CD4-positive, alpha-beta T cell treated with Interleukin-1 beta for 1 hour (primary cell): ENCODE results near the gene HCRT.
A peak's percentile ranks its signal among the peaks of the same experiment; 100 is the strongest.
"Not testable (repeated sequence)": the region's sequence is repeated elsewhere in the genome, so short reads cannot be mapped to it uniquely, and the experiment has no call there.

Experiments used
- DNase-seq, 2 donors: peaks; one replicate each; pipeline ENCODE4 v3.0.0-alpha.2; 2020 to 2022

Gene HCRT

GRCh38 chr17:42179335-42179734 is 5.9 kb downstream of the HCRT start:
- no peak for DNase-seq

- DNase-seq, result peak; percentile 37 to 68
These were observed 6.4 kb downstream of the HCRT start for GRCh38 chr17:42178817-42179216.

- no peak for DNase-seq
These were observed 7.6 kb downstream of the HCRT start for GRCh38 chr17:42177684-42178083.

- no peak for DNase-seq
These were observed 11.0 kb downstream of the HCRT start for GRCh38 chr17:42174126-42174783.

DNA sequence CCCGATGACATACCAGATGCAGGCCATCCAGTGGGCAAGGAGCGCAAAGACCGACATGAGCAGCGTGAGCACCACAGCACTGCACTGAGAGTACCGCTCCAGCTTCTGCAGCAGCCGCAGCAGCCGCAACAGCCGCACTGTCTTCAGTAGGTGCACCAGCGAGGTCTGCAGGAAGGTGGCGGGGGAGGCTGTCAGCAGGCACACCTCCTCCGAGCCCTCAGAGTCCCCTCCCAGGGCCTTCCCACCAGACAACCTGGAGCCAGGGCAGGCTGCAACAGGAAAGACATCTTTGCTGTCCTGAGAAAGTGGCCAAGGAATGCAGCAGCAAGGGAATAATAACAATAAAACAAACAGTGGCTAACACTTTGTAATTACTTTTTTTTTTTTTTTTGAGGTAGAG is 13.4 kb downstream of the HCRT start:
- DNase-seq, result no peak

DNA sequence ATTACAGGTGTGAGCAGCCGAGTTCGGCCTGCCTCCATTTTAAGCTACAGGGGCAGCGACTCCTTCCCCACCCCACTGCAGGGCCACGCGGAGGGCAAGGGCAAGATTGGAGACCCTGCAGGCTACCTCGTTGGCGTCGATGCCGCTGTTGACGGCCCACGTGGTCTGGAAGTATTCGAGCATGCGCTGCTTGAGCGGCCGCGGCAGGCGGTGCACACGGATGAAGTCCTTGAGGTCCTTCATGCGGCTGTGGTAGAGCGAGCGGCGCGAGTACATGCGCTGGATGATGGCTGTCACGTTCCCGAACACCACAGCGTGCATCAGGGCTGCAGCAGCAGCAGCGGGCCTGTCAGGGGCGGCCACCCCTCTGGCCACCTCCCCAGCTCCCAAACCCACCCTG is 15.9 kb downstream of the HCRT start:
- DNase-seq, result no peak

DNA sequence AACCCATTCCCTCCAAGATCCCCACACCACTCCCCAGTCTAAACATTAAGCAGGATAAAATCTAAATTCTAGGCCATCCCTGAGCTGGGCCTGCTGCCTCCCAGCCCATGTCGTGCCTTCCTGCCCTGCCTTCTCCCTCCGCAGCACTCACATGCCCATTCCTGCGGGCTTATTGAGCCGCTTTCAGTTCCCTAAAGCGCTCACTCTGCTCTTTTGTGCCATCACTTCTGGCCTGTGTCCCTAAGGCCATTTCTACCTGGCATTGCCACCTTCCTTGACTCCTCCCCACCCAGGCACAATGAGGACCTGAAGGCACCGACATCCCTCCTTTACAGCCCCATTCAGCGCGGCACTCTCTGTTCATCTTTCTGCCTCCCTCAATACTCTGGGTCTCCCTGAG is 17.4 kb downstream of the HCRT start:
- no peak for DNase-seq

DNA sequence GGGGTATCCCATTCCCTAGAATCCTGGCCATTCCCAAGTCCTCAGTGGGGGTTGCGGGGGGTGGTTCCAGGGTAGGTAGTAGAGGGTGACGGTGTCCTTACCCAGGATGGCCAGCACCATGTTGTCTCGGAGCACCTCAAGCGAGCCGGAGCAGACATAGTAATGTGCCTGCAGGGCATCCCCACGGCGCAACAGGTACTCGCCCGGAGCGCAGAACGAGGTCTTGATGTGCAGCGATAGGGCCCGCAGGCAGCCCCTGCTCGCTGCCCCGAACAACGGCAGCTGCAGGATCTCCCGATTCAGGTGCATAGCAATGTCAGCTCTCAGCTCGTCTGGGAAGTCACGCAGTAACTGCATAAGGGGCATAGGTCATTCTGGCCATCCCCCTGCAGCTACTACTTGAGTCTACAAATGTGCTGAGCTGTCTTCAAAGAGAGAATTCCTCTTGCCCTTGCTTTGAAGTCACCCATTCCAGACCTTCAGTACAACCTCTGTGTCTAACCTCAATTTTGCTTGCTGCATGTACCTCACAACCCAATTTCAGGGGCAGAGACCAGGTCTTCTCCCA is 19.0 kb downstream of the HCRT start:
- DNase-seq, result no peak

DNA sequence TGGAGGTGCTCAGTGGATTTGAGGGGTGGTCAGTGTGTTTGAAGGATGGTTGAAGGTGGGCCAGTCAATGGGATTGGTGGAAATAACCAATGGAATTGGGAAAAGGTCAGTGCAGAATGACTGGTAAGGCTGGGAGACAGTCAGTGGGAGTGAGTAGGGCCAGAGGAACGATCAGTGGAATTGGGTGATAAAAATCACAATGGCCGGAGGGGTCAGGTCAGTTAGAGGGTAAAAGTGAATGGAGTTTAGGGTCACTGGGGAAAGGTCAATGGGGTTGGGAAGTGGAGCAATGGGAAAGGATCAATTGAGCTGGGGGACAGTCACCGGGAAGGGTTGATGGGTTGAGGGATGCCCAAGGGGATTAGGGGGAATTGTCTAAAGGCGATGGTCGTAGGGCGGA is 19.5 kb downstream of the HCRT start:
- DNase-seq, result no peak

DNA sequence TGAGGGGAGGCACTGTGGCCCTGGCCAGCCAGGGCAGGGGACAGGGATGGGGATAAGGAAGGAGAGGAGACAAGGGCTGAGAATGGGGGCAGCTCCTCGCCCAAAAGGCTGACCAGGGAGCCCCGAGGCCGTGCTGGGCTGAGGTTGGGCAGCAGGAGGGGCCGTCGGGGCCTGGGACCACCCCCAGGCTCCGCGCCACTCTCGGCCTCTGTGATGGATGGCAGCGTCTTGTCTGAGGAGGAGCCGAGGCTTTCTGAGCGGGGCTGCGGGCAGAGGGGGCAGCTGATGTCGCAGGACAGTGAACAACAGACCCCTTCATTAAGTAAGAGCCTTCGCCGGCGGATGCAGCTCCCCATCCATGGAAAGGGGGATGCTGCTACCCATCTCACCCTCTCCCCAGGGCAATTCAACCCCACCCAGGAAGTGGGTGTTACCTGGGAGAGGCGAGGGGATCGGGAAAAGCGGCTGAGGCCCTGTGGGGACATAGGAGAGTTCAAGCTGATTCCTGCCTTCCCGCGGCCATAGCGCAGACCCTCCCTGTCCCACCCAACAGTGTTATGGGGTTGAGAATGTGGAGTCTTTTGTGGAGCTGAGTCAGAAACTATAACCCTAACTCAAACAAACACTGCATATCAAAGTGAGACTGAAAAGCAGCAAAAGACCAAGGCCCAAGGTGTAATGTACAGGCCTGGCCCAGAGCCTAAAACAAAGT is 21.4 kb downstream of the HCRT start:
- no peak for DNase-seq

GRCh38 chr17:42163113-42163512 is 22.1 kb downstream of the HCRT start:
- DNase-seq, result peak in 1 of 2 donors; percentile 30

DNA sequence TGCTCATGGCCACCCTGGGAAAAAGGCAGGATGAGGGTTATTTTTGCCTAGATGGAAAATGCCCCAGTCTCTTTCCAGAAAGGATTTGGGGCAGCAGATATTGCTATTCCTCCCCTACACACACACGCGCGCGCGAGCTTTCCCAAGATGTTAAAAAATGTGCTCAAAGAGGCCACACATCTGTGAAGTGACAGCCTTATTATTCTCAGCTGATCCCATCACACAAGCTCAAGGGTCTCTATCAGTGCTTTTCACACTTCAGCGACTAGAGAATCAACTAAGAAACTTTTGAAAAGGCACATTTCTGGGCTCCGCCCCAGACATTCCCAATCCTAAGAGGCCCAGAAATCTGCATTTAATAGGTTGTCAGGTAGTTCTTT is 24.7 kb downstream of the HCRT start:
- no peak for DNase-seq

GRCh38 chr17:42159796-42160530 is 25.3 kb downstream of the HCRT start:
- no peak for DNase-seq

GRCh38 chr17:42155614-42156045 is 29.6 kb downstream of the HCRT start:
- no peak for DNase-seq

DNA sequence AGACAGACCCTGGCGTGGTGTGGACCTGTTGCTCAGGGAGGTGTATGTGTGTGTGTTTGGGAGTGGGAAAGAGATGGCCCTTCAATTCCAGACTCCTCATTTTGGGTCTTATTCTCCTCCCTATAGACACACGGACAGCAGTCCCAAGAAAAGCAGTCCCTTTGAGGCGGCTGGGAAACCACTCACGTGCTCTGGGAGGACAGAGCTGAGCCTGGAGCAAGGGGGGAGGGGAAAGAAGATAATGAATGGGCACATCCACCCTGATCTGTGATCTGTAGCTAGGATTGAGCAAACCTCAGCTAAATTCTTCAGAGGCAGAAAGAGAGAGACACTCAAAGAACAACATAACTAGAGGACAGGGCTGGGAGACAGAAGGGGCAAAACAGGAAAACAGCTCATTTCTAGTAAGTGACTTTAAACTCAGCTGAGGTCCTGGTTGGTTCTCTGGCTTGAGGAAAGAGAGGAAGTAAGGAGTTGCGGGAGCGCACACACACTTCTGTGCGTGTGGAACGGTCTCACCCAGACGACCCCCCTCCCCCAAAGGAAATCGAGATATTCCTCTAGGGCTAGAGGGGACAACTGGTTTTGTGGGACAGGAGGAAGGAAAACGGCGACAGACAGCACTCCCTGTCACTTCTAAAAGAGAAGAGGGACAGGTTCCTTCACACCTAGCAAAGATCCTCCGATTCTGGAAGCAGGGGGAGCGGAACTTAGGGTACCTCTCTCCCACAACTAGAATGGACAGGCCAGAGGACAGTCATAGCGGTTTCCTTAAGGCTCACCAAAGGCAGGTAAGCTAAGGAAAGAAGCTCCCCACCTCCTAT is 31.1 kb downstream of the HCRT start:
- DNase-seq, result no peak

GRCh38 chr17:42146911-42147607 is 38.2 kb downstream of the HCRT start:
- DNase-seq, result no peak

- DNase-seq, result not testable (repeated sequence)
These were observed 42.1 kb downstream of the HCRT start for GRCh38 chr17:42143138-42143537.

DNA sequence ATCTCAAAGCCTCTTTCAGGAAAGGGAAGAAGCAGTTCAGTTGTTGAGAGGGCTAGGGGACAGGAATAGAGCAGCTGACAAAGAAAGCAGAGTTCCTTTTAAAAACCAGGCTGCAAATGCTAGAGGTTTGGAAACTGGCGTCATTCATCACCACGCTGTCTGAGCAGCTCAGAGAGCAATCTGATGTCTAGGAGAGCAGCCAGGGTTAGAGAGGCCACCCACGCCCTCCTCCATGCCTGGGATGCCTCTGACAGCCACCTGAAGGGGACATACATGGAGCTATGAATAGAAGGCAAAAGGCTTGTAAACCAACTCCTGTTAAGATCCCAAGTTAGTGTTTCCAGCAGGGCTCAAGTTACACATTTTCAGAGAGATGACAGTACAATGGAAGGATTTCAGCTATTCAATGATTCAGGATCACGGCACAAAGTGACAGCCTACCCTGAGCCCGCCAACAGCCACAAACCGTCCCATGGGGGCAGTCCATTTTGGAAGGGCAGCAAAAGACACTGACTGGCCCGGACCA is 42.8 kb downstream of the HCRT start:
- no peak for DNase-seq

- DNase-seq, result no peak
These were observed 43.9 kb downstream of the HCRT start for GRCh38 chr17:42141382-42141781.

DNA sequence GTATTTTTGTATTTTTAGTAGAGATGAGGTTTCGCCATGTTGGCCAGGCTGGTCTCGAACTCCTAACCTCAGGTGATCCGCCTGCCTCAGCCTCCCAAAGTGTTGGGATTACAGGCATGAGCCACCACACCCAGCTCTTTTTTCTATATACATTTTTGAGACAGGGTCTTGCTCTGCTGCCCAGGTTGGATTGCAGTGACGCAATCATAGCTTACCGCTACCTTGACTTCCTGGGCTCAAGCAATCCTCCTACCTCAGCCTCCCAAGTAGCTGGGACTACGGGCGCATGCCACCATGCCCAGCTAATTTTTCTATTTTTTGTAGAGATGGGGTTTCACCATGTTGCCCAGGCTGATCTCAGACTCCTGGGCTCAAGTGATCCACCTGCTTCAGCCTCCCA is 44.6 kb downstream of the HCRT start:
- DNase-seq, result not testable (repeated sequence)

GRCh38 chr17:42138749-42139492 is 46.3 kb downstream of the HCRT start:
- no peak for DNase-seq
